Naive B cell (primary cell): ENCODE data around the gene SRD5A3. TPM values are rescaled to one million over a fixed set of nuclear protein-coding genes. Genes with fewer than 3 reads are reported as not detected.

Experiments
- ATAC-seq, 2 donors: fragments of 150-1000 bp; cut with Tn5 transposase; 2 replicates each; pipeline ENCODE4 v1.10.0; 2021; ENCODE audit warnings: low read depth in 2 of 2, mild to moderate bottlenecking in 2 of 2, moderate library complexity in 2 of 2
- DNase-seq: peaks from one replicate; pipeline ENCODE4 v3.0.0; 2022
- H3K27ac Mint-ChIP-seq, 6 donors: one replicate each; pipeline ENCODE4 v1.8.0; 2020 to 2022; ENCODE audit warnings: mild to moderate bottlenecking in 6 of 6, mixed read lengths in 6 of 6, moderate library complexity in 5 of 6, inconsistent platforms in 2 of 6
- H3K27me3 Mint-ChIP-seq, 3 donors: one replicate each; pipeline ENCODE4 v1.8.0; 2021 to 2022; ENCODE audit warnings: mixed read lengths in 3 of 3, mild to moderate bottlenecking in 1 of 3
- H3K36me3 Mint-ChIP-seq, 2 donors: one replicate each; pipeline ENCODE4 v1.8.0; 2020 to 2022; ENCODE audit warnings: mixed read lengths in 2 of 2, inconsistent platforms in 1 of 2, mild to moderate bottlenecking in 1 of 2
- H3K4me1 Mint-ChIP-seq, 3 donors: one replicate each; pipeline ENCODE4 v1.8.0; 2020 to 2022; ENCODE audit warnings: mixed read lengths in 3 of 3, inconsistent platforms in 1 of 3, mild to moderate bottlenecking in 1 of 3, moderate library complexity in 1 of 3
- H3K4me3 Mint-ChIP-seq, 8 donors: one replicate each; pipeline ENCODE4 v1.8.0; 2020 to 2022; ENCODE audit warnings: mild to moderate bottlenecking in 8 of 8, mixed read lengths in 8 of 8, moderate library complexity in 8 of 8, inconsistent platforms in 2 of 8
- H3K9me3 Mint-ChIP-seq, 7 donors: one replicate each; pipeline ENCODE4 v1.8.0; 2020 to 2022; ENCODE audit warnings: mixed read lengths in 7 of 7, mild to moderate bottlenecking in 5 of 7, inconsistent platforms in 2 of 7, moderate library complexity in 1 of 7
- polyA plus RNA-seq, 6 donors: library from polyadenylated mRNA; unstranded; fragments of 300-500 nt; fragmentation: Illumina TruSeq; gene quantifications; one replicate each; pipeline ENCODE4 v1.2.3, GENCODE V29; 2021; ENCODE audit warnings: low read depth in 6 of 6

Gene SRD5A3
- 1 to 10 TPM; 3.9 to 9.6 (median 5.5) TPM for polyA plus RNA-seq

DNA sequence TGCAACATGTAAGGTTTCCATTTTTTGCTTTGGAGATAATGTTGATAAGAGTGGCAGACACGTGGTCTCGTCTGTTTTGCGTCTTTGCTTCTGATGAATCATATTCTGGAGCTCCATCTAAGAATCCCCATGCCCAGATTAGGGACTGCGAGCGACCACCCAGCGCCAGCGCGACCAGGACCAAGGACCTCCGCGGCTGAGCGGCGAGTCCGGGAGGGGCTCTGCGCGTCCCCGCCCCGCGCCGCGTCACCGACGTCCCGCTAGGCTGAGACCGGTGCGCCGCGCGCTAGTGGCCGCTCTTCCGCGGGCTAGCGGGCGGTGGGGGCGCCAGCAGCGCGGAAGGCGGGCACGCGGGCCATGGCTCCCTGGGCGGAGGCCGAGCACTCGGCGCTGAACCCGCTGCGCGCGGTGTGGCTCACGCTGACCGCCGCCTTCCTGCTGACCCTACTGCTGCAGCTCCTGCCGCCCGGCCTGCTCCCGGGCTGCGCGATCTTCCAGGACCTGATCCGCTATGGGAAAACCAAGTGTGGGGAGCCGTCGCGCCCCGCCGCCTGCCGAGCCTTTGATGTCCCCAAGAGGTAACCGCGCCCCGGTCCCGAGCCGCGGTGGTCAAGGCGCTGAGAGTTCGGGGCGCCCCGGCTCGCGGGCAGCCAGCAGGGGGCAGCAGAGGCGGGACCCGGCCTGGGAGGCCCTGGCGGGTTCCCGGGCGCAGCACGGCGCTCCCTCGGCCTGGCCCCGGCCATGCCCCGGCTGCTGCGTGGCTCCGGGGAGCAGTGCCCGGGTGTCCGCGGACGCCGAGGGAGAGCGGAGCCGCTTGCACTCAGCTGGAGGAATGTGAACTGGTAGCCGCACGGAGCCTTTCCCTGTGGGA, at the start of gene SRD5A3:
TSS of gene SRD5A3 (plus strand) at position 263 of the 871 bp plus-strand sequence. CDS start at position 358, 95 bp downstream.
- H3K4me3 Mint-ChIP-seq = peak within 1 kb of the TSS; percentile 79 to 95 (median 92)
- peak; percentile 88 to 90 for ATAC-seq
- DNase-seq = peak; percentile 75
- peaks cover 0 to 12% (median 7%) of the 10 kb centered on the region in 3 donors for H3K4me1 Mint-ChIP-seq
- H3K27me3 Mint-ChIP-seq = no peaks in the 10 kb centered on the region
- no peaks in the 10 kb centered on the region for H3K36me3 Mint-ChIP-seq
- H3K27ac Mint-ChIP-seq = peak within 1 kb of the TSS; percentile 31 to 91 (median 82)
- no peaks in the 10 kb centered on the region for H3K9me3 Mint-ChIP-seq

GRCh38 chr4:55297346-55297745, 48.7 kb upstream of the SRD5A3 start:
- H3K9me3 Mint-ChIP-seq = peaks cover 0 to 8% (median 3%) of the 10 kb centered on the region in 7 donors
- DNase-seq (no peak), ATAC-seq (no peak)
- no peak overlapping the region for H3K27ac Mint-ChIP-seq
- H3K27me3 Mint-ChIP-seq = peaks cover 7 to 33% (median 28%) of the 10 kb centered on the region in 3 donors
- no peaks in the 10 kb centered on the region for H3K36me3 Mint-ChIP-seq
- H3K4me1 Mint-ChIP-seq = no peaks in the 10 kb centered on the region
- no peak overlapping the region for H3K4me3 Mint-ChIP-seq

DNA sequence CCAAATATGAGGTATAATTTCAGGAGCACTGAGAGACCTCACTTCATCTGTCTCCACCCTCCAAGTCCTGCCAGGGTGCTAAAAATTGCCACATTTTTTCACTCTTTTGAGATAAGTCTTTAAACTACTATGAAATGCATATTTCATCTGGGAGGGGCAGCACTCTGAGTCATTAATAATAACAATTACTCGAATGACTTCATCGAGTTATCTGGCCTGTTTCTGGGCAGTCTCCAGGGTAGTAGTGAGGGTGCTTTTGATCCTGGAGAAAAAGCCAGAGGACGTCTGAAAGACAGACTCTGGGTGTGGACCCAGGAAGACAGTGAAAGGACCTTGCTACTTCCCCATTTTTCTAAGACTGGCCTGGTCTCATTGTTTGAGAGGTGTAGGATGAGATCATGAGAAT, 42.3 kb upstream of the SRD5A3 start:
- peaks cover 0 to 8% (median 0%) of the 10 kb centered on the region in 7 donors for H3K9me3 Mint-ChIP-seq
- no peaks in the 10 kb centered on the region for H3K36me3 Mint-ChIP-seq

DNA sequence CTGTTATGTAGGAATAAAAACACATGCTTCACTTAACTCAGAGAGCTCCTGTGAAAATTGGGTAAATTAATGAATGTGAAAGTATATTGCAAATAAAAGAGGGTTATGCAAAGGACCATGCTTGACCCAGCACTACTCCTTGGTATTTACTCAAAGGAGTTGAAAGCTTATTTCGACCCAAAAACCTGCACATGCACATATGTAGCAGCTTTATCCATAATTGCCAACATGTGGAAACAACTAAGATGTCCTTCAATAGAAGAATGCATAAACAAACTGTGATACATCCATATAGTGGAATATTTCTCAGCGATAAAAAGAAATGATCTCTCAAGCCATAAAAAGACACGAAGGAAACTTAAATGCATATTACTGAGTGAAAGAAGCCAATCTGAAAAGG, 41.7 kb upstream of the SRD5A3 start:
- no peak overlapping the region for H3K4me3 Mint-ChIP-seq
- peaks cover 0 to 2% (median 0%) of the 10 kb centered on the region in 3 donors for H3K4me1 Mint-ChIP-seq
- peaks cover 0 to 17% (median 13%) of the 10 kb centered on the region in 3 donors for H3K27me3 Mint-ChIP-seq
- peaks cover 0 to 8% (median 0%) of the 10 kb centered on the region in 7 donors for H3K9me3 Mint-ChIP-seq
- DNase-seq = no peak
- ATAC-seq = no peak
- no peaks in the 10 kb centered on the region for H3K36me3 Mint-ChIP-seq
- H3K27ac Mint-ChIP-seq = no peak overlapping the region

More for the DNA sequence above, 42.3 kb upstream of the SRD5A3 start:
- H3K27ac Mint-ChIP-seq = no peak overlapping the region
- H3K27me3 Mint-ChIP-seq = peaks cover 0 to 19% (median 18%) of the 10 kb centered on the region in 3 donors
- ATAC-seq (no peak), DNase-seq (no peak)
- H3K4me3 Mint-ChIP-seq = no peak overlapping the region
- peaks cover 0 to 2% (median 0%) of the 10 kb centered on the region in 3 donors for H3K4me1 Mint-ChIP-seq

DNA sequence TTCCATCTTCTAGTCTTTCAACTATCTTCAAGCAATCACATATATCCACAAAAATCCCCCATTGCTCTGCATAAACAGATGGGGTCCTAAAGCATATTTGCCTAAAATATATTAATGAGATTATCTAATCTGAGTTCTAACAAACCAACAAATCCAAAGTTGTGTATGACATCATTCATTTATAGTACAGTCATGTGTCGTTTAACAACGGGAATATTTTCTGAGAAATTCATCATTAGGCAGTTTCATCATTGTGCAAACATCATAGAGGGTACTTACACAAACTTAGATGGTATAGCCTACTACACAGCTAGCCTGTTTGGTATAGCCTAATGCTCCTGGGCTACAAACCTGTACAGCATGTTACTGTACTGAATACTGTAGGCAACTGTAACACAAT, 38.0 kb upstream of the SRD5A3 start:
- Mint-ChIP-seq H3K36me3 (no peaks in the 10 kb centered on the region), H3K27ac (peak overlapping the region in 1 of 6 donors; percentile 27), H3K4me3 (no peak overlapping the region), H3K9me3 (peaks cover 0 to 3% (median 0%) of the 10 kb centered on the region in 7 donors), H3K27me3 (peaks cover 0 to 8% (median 0%) of the 10 kb centered on the region in 3 donors), H3K4me1 (peaks cover 0 to 2% (median 0%) of the 10 kb centered on the region in 3 donors)
- ATAC-seq = no peak
- no peak for DNase-seq

DNA sequence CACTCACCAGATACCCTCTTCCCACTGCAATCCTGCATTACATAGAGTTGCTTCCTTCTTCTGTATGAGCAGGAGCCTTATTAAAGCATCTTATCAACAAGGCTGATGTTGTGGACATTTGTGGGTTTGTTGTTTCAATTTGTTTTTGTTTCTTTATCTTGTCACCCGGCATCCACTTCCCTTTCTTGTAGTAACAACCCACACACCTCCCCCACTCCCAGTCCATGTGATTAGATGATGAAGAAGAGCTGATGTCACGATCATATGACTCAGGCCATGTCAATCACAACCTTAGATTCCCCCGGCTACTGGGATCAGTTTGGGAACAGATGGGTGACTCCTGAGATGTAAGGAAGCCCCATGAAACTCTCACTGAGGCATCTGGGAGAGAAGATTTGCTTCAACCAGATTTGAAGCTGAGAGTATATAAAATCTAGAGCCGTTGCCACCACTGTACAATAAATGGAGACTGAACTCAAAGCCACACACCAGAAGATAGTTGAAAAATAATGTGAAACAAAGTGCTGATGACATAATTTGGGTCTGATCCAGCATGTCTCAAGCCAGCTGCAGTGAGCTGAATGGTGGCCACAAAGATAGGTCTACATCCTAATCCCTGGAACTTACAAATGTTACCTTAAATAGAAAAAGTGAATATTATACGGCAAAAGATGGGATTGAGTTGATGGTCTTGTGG, 34.1 kb upstream of the SRD5A3 start:
- Mint-ChIP-seq H3K9me3 (peaks cover 0 to 7% (median 0%) of the 10 kb centered on the region in 7 donors), H3K27me3 (peaks cover 0 to 8% (median 5%) of the 10 kb centered on the region in 3 donors), H3K4me1 (no peaks in the 10 kb centered on the region), H3K27ac (no peak overlapping the region), H3K36me3 (no peaks in the 10 kb centered on the region), H3K4me3 (no peak overlapping the region)
- no peak for ATAC-seq
- no peak for DNase-seq

GRCh38 chr4:55312489-55313101, 33.4 kb upstream of the SRD5A3 start:
- H3K27ac Mint-ChIP-seq = no peak overlapping the region
- H3K27me3 Mint-ChIP-seq = peaks cover 0 to 8% (median 8%) of the 10 kb centered on the region in 3 donors
- H3K4me1 Mint-ChIP-seq = no peaks in the 10 kb centered on the region
- peaks cover 0 to 7% (median 0%) of the 10 kb centered on the region in 7 donors for H3K9me3 Mint-ChIP-seq
- no peak for DNase-seq
- no peak overlapping the region for H3K4me3 Mint-ChIP-seq
- no peaks in the 10 kb centered on the region for H3K36me3 Mint-ChIP-seq
- peak in 1 of 2 donors; percentile 30 for ATAC-seq

DNA sequence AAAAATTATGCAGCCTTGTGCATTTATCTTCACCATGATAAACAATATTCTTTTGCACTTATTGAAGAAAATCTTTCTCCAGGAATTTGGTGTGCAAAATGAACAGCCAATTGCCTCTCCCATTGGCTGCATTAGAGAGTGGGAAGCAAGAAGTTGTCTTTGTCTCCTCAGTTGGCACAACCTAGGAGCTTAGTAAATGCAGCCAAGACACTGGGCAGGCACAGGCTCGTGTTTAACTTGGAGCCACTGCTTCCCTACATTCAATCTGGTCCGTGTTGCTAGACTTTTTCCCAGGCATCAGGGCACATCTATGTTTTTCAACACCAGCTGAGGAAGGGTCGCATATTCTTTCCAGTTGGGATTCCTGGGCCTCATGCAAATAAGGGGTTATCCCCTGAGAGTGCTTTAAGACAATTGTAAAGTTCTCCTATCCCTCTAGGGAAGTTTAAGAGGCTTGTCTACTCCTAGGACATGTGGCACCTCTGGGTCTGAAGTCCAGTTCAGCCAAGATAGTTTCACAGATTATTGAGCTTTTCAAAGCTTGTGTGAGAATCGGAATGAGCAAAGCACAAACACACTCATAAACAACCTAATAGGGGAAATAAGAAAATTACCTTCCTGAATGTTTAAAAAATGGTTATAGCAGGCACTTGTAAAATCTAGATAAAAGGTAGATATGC, 31.8 kb upstream of the SRD5A3 start:
- ATAC-seq = no peak
- H3K4me3 Mint-ChIP-seq = no peak overlapping the region
- H3K36me3 Mint-ChIP-seq = no peaks in the 10 kb centered on the region
- peaks cover 0 to 7% (median 0%) of the 10 kb centered on the region in 7 donors for H3K9me3 Mint-ChIP-seq
- peaks cover 0 to 4% (median 0%) of the 10 kb centered on the region in 3 donors for H3K4me1 Mint-ChIP-seq
- no peak for DNase-seq
- no peak overlapping the region for H3K27ac Mint-ChIP-seq
- H3K27me3 Mint-ChIP-seq = peaks cover 6 to 14% (median 9%) of the 10 kb centered on the region in 3 donors

DNA sequence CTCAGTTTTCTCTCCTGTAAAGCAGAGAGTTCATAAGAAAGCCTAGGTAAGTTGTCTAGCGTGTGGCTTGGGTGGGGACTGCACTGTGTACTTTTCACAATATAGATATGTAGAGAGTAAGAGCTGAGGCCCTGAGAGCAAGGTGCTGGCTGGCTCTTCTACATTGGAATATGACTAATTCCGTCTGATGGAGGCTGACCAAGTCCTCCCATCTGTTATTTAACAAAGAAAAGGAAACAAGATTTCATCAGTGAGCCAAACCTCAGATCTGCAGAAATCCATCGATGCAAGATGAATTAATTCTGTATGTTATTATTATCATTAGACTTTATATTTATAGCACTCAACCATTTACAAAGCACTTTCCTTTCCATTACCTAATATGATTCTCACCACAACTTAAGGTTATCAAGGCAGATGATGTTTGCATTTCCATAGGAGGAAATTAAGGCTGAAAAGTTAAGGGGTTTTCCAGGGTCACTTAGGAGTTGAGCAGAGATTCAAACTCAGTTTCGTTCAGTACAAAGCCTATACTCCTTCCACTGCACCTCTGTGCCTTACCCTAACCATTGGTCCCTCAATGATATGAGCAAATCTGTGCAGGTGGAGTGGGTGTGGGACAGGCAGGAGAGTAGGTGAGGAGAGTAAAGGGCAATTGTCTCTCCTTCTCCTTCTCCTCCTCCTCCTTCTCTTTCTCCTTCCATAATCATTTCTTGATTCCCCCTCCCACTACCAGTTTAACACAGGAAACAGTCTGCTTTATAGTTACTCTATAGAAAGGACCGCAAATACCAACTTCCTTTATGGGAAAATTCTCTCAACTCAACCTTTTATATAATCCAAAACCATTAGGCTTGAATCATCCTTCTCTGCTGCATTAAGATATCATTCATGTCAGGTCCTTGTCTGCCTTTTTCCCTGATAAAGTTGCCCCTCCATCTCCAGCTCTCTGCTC, 27.6 kb upstream of the SRD5A3 start:
- no peak overlapping the region for H3K27ac Mint-ChIP-seq
- H3K9me3 Mint-ChIP-seq = peaks cover 0 to 3% (median 0%) of the 10 kb centered on the region in 7 donors
- no peaks in the 10 kb centered on the region for H3K36me3 Mint-ChIP-seq
- DNase-seq (no peak), ATAC-seq (no peak)
- H3K4me1 Mint-ChIP-seq = peaks cover 0 to 4% (median 0%) of the 10 kb centered on the region in 3 donors
- no peak overlapping the region for H3K4me3 Mint-ChIP-seq
- peaks cover 6 to 14% (median 9%) of the 10 kb centered on the region in 3 donors for H3K27me3 Mint-ChIP-seq

GRCh38 chr4:55321707-55322264, 24.3 kb upstream of the SRD5A3 start:
- Mint-ChIP-seq H3K36me3 (no peaks in the 10 kb centered on the region), H3K4me3 (no peak overlapping the region), H3K27me3 (peaks cover 10 to 24% (median 18%) of the 10 kb centered on the region in 3 donors), H3K27ac (no peak overlapping the region), H3K9me3 (peaks cover 0 to 3% (median 0%) of the 10 kb centered on the region in 7 donors), H3K4me1 (peaks cover 0 to 4% (median 0%) of the 10 kb centered on the region in 3 donors)
- ATAC-seq (no peak), DNase-seq (no peak)

DNA sequence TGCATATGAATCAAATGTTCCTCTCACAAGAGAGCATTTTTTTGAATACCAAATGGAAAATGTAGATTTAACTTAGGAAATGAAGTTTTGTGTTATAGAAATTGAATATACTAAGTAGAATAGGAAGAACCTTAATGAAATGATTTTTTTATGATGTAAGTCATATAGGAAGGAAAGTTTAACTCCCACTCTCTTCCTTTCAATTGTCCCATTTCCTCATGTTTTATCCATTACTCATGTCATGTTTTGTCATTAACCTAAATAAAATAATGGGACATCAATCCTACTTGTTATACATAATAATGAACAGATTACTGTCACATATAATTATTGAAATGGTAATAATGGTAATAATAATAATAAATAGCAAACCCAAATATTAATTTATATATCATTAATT, 22.7 kb upstream of the SRD5A3 start:
- DNase-seq (no peak), ATAC-seq (no peak)
- H3K4me3 Mint-ChIP-seq = no peak overlapping the region
- H3K27ac Mint-ChIP-seq = no peak overlapping the region
- peaks cover 10 to 24% (median 14%) of the 10 kb centered on the region in 3 donors for H3K27me3 Mint-ChIP-seq
- H3K4me1 Mint-ChIP-seq = peaks cover 0 to 4% (median 0%) of the 10 kb centered on the region in 3 donors
- H3K36me3 Mint-ChIP-seq = no peaks in the 10 kb centered on the region
- H3K9me3 Mint-ChIP-seq = no peaks in the 10 kb centered on the region
